GM19395 (cell line): ENCODE measurements around the gene AURKAIP1.
A peak's percentile ranks its signal among the peaks of the same experiment; 100 is the strongest.
"Not testable (repeated sequence)": the region's sequence is repeated elsewhere in the genome, so short reads cannot be mapped to it uniquely, and the experiment has no call there.

Experiments used
- ATAC-seq: cut with Tn5 transposase; IDR thresholded peaks from one replicate; pipeline ENCODE4 v1.9.1; 2021; ENCODE audit warnings: mild to moderate bottlenecking, moderate library complexity; ENCODE audit not compliant: unreplicated experiment

AURKAIP1 gene

DNA sequence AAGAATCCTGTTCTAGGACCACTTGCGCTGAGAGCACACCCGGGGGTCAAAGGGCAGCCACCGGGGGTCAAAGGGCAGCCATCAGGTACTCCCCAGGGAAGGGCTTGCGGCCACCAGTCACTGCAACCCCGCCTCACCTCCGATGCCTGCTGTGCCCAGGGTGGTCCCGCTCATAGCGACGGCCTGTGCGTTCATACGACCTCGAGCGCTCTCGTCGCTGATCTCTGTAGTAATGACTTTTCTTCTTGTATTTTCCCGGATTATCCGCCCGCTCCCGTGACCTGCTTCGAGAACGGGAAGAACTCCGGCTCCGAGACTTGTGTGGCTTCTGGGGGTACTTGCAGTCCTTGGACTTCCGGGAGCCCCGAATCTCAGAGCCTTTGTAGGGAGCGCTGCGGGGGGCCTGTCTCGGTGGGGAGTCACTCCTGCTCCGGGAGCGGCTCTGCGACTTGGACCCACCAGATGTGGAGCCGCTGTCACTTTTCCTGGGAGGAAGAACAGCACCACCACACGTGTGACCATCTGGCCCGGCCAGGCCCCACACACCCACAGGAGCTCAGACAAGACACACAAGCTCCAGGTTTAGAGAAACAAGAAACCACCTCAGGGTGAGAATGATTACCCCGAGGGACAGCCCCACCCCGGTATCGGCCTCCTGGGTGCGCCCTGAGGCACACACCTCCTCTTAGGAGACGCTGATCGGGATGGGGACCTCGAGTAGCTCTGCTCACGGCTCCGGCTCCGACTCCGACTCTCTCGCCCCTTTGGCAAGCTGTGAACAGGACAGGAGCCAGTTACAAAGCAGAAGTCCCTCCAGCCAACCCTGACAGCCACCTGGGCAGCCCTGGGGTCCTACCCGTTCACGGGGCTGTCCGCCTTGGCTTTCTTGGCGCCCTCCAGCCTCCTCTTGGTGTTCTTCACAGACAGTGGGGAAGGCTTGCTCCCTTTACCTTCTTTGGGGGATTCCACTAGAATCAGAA, 12.4 kb upstream of the AURKAIP1 start:
- ATAC-seq: no peak

DNA sequence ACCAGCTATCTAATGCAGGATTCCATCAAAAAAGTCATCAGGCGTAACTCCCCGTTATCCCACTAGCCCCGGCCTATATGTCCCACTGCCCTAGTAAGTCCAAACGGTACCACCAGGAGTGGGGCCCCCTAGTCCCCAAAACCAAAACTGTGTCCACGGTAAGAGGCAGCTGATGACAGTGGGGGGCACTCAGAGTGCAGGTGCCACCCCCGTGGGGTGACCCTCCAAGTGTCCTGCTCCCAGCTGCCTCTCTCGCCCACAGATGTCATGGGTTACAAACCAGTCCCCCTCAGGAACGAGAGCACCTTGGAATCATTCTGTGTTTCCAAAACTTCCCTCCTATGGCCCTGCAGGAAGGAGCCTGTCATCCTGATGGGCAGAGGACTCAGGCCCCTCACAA, 10.9 kb upstream of the AURKAIP1 start:
- ATAC-seq: no peak

DNA sequence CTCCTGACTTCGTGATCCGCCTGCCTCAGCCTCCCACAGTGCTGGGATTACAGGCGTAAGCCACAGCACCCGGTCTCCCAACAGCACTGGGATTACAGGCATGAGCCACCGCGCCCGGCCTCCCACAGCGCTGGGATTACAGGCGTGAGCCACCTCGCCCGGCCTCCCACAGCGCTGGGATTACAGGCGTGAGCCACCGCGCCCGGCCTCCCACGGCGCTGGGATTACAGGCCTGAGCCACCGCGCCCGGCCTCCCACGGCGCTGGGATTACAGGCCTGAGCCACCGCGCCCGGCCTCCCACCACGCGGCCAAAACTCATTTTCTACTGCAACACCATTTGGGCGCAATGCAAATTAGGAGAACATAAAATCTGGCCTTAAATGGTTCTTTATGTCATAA, 10.3 kb upstream of the AURKAIP1 start:
- ATAC-seq: not testable (repeated sequence)

- ATAC-seq: no peak
Observed at GRCh38 chr1:1381294-1381693, 6.3 kb upstream of the AURKAIP1 start.

- ATAC-seq: no peak
Observed at GRCh38 chr1:1380860-1381259, 5.9 kb upstream of the AURKAIP1 start.

DNA sequence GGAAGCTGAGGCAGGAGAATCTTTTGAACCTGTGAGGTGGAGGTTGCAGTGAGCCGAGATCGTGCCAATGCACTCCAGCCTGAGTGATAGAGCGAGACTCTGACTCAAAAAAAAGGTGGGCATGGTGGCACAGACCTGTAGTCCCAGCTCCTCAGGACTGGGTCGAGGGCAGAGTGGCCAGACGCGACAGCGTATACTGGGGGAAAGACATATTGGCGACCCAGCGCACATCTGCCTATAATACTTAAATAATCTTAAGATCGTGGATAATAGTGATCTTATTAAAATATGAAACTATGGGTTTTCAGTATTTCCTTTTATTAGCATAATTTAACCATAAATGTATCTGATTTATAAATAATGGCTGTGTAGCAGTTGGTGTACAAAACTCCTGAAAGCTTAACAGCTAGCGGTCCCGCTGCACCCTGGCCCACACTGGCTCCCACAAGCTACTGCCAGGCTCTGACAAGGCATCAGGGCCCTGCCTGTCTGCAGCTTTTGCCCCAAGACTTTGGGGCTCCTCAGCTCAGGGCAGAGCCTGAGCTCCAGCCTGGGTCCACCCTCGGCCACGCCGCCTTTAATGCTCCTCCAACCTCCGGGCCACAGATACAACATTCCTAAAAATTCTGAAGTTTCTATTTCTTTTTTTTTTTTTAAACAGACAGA, 2.7 kb upstream of the AURKAIP1 start:
- no peak for ATAC-seq

- ATAC-seq: no peak
Observed at GRCh38 chr1:1376551-1377226, 1.7 kb upstream of the AURKAIP1 start.

- ATAC-seq: peak; percentile 2
Observed at GRCh38 chr1:1374589-1374928, 448 bp downstream of the AURKAIP1 start.

GRCh38 chr1:1373815-1374588, 1.0 kb downstream of the AURKAIP1 start:
- ATAC-seq: no peak

DNA sequence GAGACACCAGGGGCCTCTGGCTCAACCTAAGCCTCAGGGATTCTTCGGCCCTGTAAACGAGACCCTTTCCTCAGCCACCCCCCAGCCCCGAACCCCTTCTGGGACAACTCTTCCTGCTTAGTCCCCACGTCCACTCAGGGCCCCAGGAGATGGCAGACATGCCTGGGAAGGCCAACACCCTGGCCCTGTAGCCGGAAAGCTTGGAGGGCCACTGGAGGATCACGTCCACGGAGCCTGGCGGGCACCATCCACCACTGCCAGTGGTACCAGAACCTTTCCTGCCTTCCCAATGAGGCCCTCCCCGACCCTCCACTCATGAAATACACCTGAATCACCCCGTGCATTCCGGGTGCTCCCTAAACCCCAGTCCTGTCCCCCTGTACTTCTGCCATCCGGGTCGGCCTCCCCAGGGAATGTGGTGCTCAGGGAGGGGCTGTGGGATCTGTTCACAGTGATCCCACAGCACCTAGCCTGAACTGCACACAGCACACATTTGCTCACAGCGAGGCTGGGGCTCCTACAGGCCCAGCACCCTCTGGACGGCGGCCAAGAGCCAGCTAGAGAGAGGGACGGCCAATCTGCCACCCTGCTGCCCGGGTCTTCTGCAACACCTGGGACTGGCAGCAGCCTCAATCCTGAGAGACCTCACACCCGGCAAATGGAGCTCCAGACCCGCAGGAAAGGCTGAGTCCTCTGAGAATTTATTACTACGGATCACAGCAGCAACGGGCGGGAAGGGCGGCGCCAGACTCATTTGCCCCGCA, 1.8 kb downstream of the AURKAIP1 start:
- no peak for ATAC-seq

- ATAC-seq: no peak
Observed at GRCh38 chr1:1371746-1372711, 3.0 kb downstream of the AURKAIP1 start.

DNA sequence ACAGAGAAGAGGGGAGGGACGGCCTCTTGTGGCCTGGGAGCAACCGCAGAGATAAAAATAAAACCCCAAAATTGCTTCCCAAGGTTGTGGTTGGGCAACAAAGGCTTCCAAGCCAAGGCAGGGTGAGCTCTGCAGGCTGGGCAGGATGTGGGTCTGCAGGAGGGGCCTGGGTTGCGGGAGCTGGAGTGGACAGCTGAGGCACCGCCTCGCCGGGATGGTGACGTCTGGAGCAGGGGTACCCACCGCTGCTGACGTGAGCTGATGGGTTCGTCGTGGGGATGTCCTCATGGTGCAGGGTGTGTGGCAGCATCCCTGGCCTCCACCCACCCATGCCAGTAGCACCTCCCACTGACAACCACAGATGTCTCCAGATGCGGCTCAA, 3.7 kb downstream of the AURKAIP1 start:
- no peak for ATAC-seq

DNA sequence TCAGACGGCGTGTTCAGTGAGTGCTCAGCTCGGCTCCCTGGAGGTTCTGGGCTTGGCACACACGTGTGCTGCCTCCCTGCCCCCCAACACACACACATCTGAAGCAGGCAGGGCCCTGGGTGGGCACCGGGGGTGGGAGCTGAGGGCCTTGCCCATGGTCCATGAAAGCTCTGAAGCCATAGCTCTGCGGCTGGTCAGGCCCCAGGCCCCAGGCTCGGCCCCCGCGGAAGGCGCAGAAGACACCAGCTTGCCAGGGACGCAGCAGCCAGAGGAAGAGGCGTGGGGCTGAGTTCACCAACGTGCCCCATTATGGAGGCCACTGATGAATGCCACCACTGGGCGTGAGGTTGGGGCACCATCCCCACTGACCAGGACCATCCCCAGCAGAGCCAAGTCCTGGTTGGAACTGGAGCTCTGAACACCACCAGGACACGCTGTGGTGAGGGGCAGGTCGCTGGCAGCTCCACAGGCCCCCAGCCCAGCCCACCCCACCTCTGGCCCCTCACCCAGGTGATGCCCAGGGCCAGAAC, 4.2 kb downstream of the AURKAIP1 start:
- ATAC-seq: no peak

- ATAC-seq: not testable (repeated sequence)
Observed at GRCh38 chr1:1370094-1370493, 4.9 kb downstream of the AURKAIP1 start.

GRCh38 chr1:1367315-1367714, 7.7 kb downstream of the AURKAIP1 start:
- ATAC-seq: no peak

GRCh38 chr1:1366699-1367066, 8.3 kb downstream of the AURKAIP1 start:
- no peak for ATAC-seq

DNA sequence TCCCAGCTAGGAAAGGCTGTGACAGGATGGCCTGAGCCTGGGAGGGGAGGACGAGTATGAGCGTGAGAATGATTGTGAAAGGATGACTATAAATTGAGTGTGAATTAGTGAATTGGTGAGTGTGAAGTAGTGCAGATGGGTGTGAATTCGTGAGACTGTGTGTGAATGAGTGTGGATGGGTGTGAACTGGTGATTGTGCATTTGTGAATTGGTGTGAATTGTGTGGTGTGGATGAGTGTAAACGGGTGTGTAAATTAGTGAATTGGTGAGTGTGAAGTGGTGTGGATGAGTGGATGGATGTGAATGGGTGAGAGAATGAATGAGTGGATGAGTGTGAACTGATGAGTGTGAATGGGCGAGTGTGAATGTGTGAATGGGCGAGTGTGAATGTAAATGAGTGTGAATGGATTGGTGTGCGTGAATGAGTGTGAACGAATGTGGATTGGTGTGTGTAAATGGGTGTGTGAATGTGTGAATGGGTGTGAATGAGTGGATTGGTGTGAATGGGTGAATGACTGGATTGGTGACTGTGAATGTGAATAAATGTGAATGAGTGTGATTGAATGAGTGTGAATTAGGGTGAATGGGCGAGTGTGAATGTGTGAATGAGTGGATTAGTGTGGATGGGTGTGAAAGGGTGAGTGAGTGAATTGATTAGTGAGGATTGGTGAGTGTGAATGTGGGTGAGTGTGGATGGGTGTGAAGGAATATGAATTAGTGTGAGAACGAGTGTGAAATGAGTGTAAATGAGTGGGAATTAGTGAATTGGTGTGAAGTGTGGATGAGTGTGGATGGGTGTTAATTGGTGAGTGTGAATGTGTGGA, 8.9 kb downstream of the AURKAIP1 start:
- ATAC-seq: no peak

DNA sequence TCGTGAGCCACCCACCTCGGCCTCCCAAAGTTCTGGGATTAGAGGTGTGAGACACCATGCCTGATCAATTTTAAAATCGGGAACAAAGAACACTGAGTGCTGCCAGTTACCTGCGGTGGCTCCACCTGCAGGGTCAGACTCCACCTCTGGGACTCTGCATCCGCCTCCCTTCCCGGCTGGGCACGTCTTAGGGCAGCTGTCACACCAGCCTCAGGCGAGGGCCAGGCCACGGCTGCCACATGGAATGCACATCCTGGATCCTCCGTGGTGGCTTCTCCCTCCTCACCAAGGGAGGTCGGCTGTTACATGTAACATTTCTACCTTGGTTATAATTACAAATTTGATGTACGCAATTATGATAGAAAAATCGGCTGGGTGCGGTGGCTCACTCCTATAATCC, 10.7 kb downstream of the AURKAIP1 start:
- ATAC-seq: no peak
